KMS-11 (cell line): ENCODE results near the gene CFAP299.
"Not testable (repeated sequence)": the region's sequence is repeated elsewhere in the genome, so short reads cannot be mapped to it uniquely, and the experiment has no call there.

Source experiments
- H2AFZ ChIP-seq: fragments of 200-600 bp; sonication (generic); 2 replicates; pipeline ENCODE4 v1.6.1; 2016; ENCODE audit warnings: antibody characterized with exemption, mixed run types, low read depth
- H3K27ac ChIP-seq: fragments of 200-600 bp; sonication (generic); 2 replicates; pipeline ENCODE4 v1.6.1; 2016; ENCODE audit warnings: mild to moderate bottlenecking, mixed run types
- H3K27me3 ChIP-seq: fragments of 200-600 bp; sonication (generic); 2 replicates; pipeline ENCODE4 v1.6.1; 2017; ENCODE audit warnings: mild to moderate bottlenecking, low read depth, mixed run types, moderate library complexity; ENCODE audit not compliant: insufficient read depth
- H3K36me3 ChIP-seq: fragments of 200-600 bp; sonication (generic); 2 replicates; pipeline ENCODE4 v1.6.1; 2017; ENCODE audit warnings: mild to moderate bottlenecking, mixed run types; ENCODE audit not compliant: insufficient read depth
- H3K4me1 ChIP-seq: fragments of 200-600 bp; sonication (generic); 2 replicates; pipeline ENCODE4 v1.6.1; 2016; ENCODE audit warnings: mild to moderate bottlenecking, low read depth, mixed run types; ENCODE audit not compliant: poor library complexity, severe bottlenecking
- H3K4me2 ChIP-seq: fragments of 200-600 bp; sonication (generic); 2 replicates; pipeline ENCODE4 v1.7.0; 2016; ENCODE audit warnings: mild to moderate bottlenecking, mixed run types
- H3K4me3 ChIP-seq: fragments of 200-600 bp; sonication (generic); IDR thresholded peaks from 2 replicates; pipeline ENCODE4 v1.6.1; 2017; ENCODE audit warnings: low read depth, low read length, mixed read lengths; ENCODE audit not compliant: insufficient read depth
- H3K79me2 ChIP-seq: fragments of 200-600 bp; sonication (generic); 2 replicates; pipeline ENCODE4 v1.6.1; 2016; ENCODE audit warnings: low read depth, mixed run types; ENCODE audit not compliant: insufficient read depth
- H3K9ac ChIP-seq: fragments of 200-600 bp; sonication (generic); 2 replicates; pipeline ENCODE4 v1.6.1; 2016; ENCODE audit warnings: mild to moderate bottlenecking, mixed run types
- H4K20me1 ChIP-seq: fragments of 200-600 bp; sonication (generic); 2 replicates; pipeline ENCODE4 v1.6.1; 2016; ENCODE audit warnings: mild to moderate bottlenecking, mixed run types; ENCODE audit not compliant: insufficient read depth
- TF ChIP-seq, protein P1 (sequence below): fragments of 200-600 bp; sonication (generic); conservative IDR thresholded peaks from 2 replicates; pipeline ENCODE4 v1.6.1; 2017; ENCODE audit warnings: low read depth, mild to moderate bottlenecking, antibody characterized with exemption, low read length, moderate library complexity, mixed read lengths

Gene CFAP299

DNA sequence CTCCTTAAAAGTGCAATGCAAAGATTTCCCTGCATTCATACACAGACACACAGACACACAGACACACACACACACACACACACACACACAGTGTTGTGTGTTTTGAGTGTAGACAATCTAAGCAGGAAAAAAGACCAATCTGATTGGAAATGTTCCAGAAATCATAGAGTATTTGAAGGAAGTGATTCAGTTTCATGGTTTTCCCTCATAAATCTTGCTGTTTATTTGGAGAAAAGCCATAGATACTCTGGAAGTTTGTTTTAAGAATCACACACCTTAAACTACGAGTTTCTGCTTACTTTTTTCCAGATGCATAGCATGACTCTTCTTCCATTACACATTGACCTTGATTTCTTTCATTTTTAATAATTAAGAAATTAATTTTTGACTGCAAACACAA lies 396.5 kb downstream of the CFAP299 start:
- Histone ChIP-seq H3K4me2 (no peak overlapping the region), H2AFZ (no peak overlapping the region), H3K27me3 (no peaks in the 10 kb centered on the region), H3K4me1 (no peaks in the 10 kb centered on the region), H3K4me3 (no peak overlapping the region), H3K9ac (no peak overlapping the region), H3K36me3 (no peaks in the 10 kb centered on the region), H3K79me2 (no peaks in the 10 kb centered on the region), H4K20me1 (no peaks in the 10 kb centered on the region), H3K27ac (no peak overlapping the region)
- TF ChIP-seq, protein P1, sequence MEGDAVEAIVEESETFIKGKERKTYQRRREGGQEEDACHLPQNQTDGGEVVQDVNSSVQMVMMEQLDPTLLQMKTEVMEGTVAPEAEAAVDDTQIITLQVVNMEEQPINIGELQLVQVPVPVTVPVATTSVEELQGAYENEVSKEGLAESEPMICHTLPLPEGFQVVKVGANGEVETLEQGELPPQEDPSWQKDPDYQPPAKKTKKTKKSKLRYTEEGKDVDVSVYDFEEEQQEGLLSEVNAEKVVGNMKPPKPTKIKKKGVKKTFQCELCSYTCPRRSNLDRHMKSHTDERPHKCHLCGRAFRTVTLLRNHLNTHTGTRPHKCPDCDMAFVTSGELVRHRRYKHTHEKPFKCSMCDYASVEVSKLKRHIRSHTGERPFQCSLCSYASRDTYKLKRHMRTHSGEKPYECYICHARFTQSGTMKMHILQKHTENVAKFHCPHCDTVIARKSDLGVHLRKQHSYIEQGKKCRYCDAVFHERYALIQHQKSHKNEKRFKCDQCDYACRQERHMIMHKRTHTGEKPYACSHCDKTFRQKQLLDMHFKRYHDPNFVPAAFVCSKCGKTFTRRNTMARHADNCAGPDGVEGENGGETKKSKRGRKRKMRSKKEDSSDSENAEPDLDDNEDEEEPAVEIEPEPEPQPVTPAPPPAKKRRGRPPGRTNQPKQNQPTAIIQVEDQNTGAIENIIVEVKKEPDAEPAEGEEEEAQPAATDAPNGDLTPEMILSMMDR = no peak

DNA sequence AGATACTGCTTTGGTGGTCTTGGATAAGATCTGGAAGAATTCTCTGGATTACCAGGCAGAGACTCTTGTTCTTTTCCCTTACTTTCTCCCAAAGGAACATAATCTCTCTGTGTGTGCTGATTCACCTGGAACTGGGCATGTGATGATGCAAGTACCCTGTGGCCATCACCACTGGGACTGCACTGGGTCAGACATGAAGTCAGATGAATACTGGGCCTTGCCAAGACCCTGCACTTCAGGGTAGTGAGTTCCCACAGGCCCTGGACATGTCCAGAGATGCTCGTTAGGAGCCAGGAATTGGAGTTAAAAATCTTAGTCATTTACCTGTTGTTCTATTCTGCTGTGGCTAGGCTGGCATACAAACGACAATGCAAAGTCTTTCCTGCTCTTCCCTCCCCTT lies 404.8 kb downstream of the CFAP299 start:
- H3K27me3 ChIP-seq = no peaks in the 10 kb centered on the region
- H2AFZ ChIP-seq = no peak overlapping the region

DNA sequence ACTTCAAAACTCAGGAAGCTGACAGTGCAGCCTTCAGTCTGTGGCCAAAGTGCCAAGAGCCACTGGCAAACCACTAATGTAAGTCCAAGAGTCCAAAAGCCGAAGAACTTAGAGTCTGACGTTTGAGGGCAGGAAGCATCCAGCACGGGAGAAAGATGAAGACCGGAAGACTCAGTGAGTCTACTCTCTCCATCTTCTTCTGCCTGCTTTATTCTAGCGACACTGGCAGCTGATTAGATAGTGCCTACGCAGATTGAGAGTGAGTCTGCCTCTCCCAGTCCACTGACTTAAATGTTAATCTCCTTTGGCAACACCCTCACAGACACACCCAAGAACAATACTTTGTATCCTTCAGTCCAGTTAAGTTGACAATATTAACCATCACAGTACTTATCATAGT lies 414.0 kb downstream of the CFAP299 start:
- not testable (repeated sequence) for H2AFZ ChIP-seq, H3K36me3 ChIP-seq, H3K4me2 ChIP-seq, H3K27ac ChIP-seq, H3K4me3 ChIP-seq, H3K27me3 ChIP-seq, H3K79me2 ChIP-seq, H4K20me1 ChIP-seq, H3K9ac ChIP-seq
- peaks cover 14% of the 10 kb centered on the region for H3K4me1 ChIP-seq

More for the DNA sequence above, 404.8 kb downstream of the CFAP299 start:
- H4K20me1 ChIP-seq = no peaks in the 10 kb centered on the region
- H3K4me3 ChIP-seq = no peak overlapping the region
- no peak overlapping the region for H3K27ac ChIP-seq
- no peaks in the 10 kb centered on the region for H3K36me3 ChIP-seq
- no peak overlapping the region for H3K9ac ChIP-seq
- TF ChIP-seq, protein P1 = no peak
- H3K4me1 ChIP-seq = no peaks in the 10 kb centered on the region
- no peak overlapping the region for H3K4me2 ChIP-seq
- no peaks in the 10 kb centered on the region for H3K79me2 ChIP-seq

DNA sequence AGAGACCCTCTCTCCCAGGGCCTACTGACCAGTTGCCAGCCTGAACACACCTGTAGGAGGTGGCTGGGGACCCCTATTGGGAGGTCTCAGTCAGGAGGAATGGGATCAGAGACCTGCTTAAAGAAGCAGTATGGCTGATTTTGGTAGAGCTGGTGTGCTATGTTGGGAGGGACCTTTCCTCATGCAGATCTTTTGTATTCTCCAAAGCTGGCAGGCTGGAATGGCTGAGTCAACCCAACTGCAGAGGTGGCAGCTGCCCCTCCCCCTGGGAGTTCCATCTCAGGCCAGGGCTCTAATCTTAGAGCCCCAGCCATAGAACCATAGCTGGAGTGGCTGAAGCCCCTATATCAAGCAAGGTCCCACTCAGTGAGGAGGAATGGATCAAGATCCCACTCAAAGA lies 415.7 kb downstream of the CFAP299 start:
- no peak overlapping the region for H3K27ac ChIP-seq
- no peak overlapping the region for H3K9ac ChIP-seq
- no peak overlapping the region for H3K4me3 ChIP-seq
- H3K79me2 ChIP-seq = no peaks in the 10 kb centered on the region
- no peaks in the 10 kb centered on the region for H3K27me3 ChIP-seq
- H4K20me1 ChIP-seq = no peaks in the 10 kb centered on the region
- TF ChIP-seq, protein P1 = no peak
- H2AFZ ChIP-seq = no peak overlapping the region
- no peak overlapping the region for H3K4me2 ChIP-seq
- H3K4me1 ChIP-seq = peaks cover 14% of the 10 kb centered on the region
- H3K36me3 ChIP-seq = no peaks in the 10 kb centered on the region

DNA sequence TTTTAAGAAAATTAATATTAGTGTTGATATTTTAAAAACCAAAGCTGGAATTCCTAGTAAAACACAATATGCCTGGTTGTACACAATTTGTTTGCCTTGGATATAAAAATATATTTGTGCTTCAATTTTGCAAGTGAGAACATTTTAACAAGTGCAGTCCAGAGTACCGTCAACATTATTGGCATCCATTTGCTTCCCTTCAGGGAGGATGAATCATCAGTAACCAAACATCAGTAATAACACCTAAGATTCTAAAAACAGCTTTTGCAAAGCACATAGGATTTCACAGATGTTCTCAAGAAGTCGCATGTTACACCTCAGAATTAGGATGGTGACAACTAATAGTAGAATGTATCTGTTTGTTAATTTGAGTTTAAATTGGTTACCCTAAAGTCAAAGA lies 432.4 kb downstream of the CFAP299 start:
- H3K9ac ChIP-seq = no peak overlapping the region
- H3K4me3 ChIP-seq = no peak overlapping the region
- no peaks in the 10 kb centered on the region for H3K36me3 ChIP-seq
- H2AFZ ChIP-seq = no peak overlapping the region
- no peaks in the 10 kb centered on the region for H3K4me1 ChIP-seq
- no peak overlapping the region for H3K4me2 ChIP-seq
- H4K20me1 ChIP-seq = no peaks in the 10 kb centered on the region
- no peaks in the 10 kb centered on the region for H3K79me2 ChIP-seq
- TF ChIP-seq, protein P1 = no peak
- no peak overlapping the region for H3K27ac ChIP-seq
- H3K27me3 ChIP-seq = no peaks in the 10 kb centered on the region
